A673 (cell line): Measurements from ENCODE around the gene ANO1. TPM values are rescaled to one million over a fixed set of nuclear protein-coding genes. Genes with fewer than 3 reads are reported as not detected.

Source experiments
- BruUV-seq: library from RNA; stranded (reverse); fragments of 400-500 nt; replicated peaks from 2 replicates; lab custom pipeline; 2021; lab: Mats Ljungman, UMichigan
- CTCF ChIA-PET: fragments of 300-600 bp; sonication (Branson Sonifier 250); formaldehyde crosslinking; loops from one replicate; lab custom pipeline; 2022; ENCODE audit warnings: antibody characterized with exemption; lab: Charles Lee
- POLR2A ChIA-PET: fragments of 300-600 bp; sonication (Branson Sonifier 250); formaldehyde crosslinking; loops from one replicate; lab custom pipeline; 2022; ENCODE audit warnings: antibody characterized with exemption; ENCODE audit not compliant: low non-redundant PET; lab: Charles Lee
- DNase-seq: peaks from one replicate; pipeline ENCODE4 v3.0.0-alpha.2; 2015; ENCODE audit warnings: low spot score
- H3K27ac ChIP-seq: fragments of 200-600 bp; sonication (generic); 2 replicates; pipeline ENCODE4 v1.5.1; 2016; ENCODE audit warnings: mixed run types, low read depth, mild to moderate bottlenecking, mixed read lengths, antibody characterized with exemption, low read length; ENCODE audit not compliant: poor library complexity, severe bottlenecking
- H3K27me3 ChIP-seq: fragments of 200-600 bp; sonication (generic); replicated peaks from 2 replicates; pipeline ENCODE4 v1.6.1; 2017; ENCODE audit warnings: mixed run types, low read depth, mild to moderate bottlenecking, mixed read lengths, antibody characterized with exemption, low read length; ENCODE audit not compliant: insufficient read depth, poor library complexity
- H3K36me3 ChIP-seq: fragments of 200-600 bp; sonication (generic); 2 replicates; pipeline ENCODE4 v1.6.1; 2016; ENCODE audit warnings: mixed run types, mild to moderate bottlenecking, mixed read lengths, antibody characterized with exemption, low read length; ENCODE audit not compliant: insufficient read depth, poor library complexity, severe bottlenecking
- H3K4me1 ChIP-seq: fragments of 200-600 bp; sonication (generic); 2 replicates; pipeline ENCODE4 v1.6.1; 2017; ENCODE audit warnings: mixed run types, mild to moderate bottlenecking, mixed read lengths, antibody characterized with exemption, low read length; ENCODE audit not compliant: insufficient read depth, poor library complexity, severe bottlenecking
- H3K4me3 ChIP-seq: fragments of 200-600 bp; sonication (generic); 2 replicates; pipeline ENCODE4 v1.5.1; 2016; ENCODE audit warnings: low read depth, mixed run types, mild to moderate bottlenecking, mixed read lengths, low read length; ENCODE audit not compliant: poor library complexity, severe bottlenecking
- H3K9me3 ChIP-seq: fragments of 200-600 bp; sonication (generic); 2 replicates; pipeline ENCODE4 v1.6.1; 2016; ENCODE audit warnings: mixed run types, low read depth, mild to moderate bottlenecking, mixed read lengths, antibody characterized with exemption, low read length; ENCODE audit not compliant: poor library complexity, severe bottlenecking
- EZH2 ChIP-seq: fragments of 200-600 bp; sonication (generic); IDR thresholded peaks from 2 replicates; pipeline ENCODE4 v1.6.1; 2017; ENCODE audit warnings: borderline replicate concordance, low read depth, mild to moderate bottlenecking, mixed read lengths, antibody characterized with exemption, low read length; ENCODE audit not compliant: poor library complexity, severe bottlenecking
- intact Hi-C: fragments of 100-400 bp; cut with micrococcal nuclease; formaldehyde crosslinking; loops from one replicate; pipeline ENCODE4 v1.10.0; 2022; ENCODE audit not compliant: unreplicated experiment
- total RNA-seq: library from RNA; stranded (reverse); gene quantifications from 2 replicates; pipeline ENCODE4 v1.2.3, GENCODE V29; 2021
- TF ChIP-seq, protein P1 (sequence below): fragments of 300-800, 200-600 bp; sonication (generic); conservative IDR thresholded peaks from 2 replicates; pipeline ENCODE4 v1.5.1; 2017; ENCODE audit warnings: low read depth, mild to moderate bottlenecking, antibody characterized with exemption, low read length, moderate library complexity, mixed read lengths

ANO1 gene
- total RNA-seq, 1 experiment from 2014 or later, result 0.90 TPM

DNA sequence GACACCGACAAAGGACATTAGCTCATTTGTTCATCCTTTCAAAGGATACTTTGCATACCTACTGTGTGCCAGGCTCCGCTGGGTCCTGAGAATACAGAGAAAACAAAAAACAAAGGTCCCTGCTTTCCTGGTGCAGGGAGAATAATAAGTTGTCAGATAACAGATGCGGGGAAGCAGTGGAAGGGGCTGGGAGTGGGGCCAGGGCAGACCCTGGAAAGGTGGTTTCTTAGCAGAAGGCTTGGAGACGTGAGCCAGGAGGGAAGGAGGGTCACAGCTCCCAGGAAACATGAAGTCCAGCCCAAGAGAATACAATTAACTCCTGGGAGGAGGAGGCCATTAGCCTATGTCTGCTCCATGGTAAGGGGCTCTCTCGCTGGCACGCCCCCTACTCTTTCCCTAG is 9.8 kb upstream of the ANO1 start:
- H3K4me3 ChIP-seq, result no peak overlapping the region
- H3K9me3 ChIP-seq, result no peaks in the 10 kb centered on the region
- peaks cover 26% of the 10 kb centered on the region for H3K27me3 ChIP-seq
- ChIA-PET POLR2A (no interaction called here), CTCF (no interaction called here)
- H3K27ac ChIP-seq, result no peak overlapping the region
- H3K36me3 ChIP-seq, result no peaks in the 10 kb centered on the region
- DNase-seq, result no peak
- TF ChIP-seq EZH2, result no peak
- TF ChIP-seq, protein P1, sequence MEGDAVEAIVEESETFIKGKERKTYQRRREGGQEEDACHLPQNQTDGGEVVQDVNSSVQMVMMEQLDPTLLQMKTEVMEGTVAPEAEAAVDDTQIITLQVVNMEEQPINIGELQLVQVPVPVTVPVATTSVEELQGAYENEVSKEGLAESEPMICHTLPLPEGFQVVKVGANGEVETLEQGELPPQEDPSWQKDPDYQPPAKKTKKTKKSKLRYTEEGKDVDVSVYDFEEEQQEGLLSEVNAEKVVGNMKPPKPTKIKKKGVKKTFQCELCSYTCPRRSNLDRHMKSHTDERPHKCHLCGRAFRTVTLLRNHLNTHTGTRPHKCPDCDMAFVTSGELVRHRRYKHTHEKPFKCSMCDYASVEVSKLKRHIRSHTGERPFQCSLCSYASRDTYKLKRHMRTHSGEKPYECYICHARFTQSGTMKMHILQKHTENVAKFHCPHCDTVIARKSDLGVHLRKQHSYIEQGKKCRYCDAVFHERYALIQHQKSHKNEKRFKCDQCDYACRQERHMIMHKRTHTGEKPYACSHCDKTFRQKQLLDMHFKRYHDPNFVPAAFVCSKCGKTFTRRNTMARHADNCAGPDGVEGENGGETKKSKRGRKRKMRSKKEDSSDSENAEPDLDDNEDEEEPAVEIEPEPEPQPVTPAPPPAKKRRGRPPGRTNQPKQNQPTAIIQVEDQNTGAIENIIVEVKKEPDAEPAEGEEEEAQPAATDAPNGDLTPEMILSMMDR, result no peak
- intact Hi-C loops, result no loop called here
- no TSS peak for BruUV-seq
- peaks cover 5% of the 10 kb centered on the region for H3K4me1 ChIP-seq

DNA sequence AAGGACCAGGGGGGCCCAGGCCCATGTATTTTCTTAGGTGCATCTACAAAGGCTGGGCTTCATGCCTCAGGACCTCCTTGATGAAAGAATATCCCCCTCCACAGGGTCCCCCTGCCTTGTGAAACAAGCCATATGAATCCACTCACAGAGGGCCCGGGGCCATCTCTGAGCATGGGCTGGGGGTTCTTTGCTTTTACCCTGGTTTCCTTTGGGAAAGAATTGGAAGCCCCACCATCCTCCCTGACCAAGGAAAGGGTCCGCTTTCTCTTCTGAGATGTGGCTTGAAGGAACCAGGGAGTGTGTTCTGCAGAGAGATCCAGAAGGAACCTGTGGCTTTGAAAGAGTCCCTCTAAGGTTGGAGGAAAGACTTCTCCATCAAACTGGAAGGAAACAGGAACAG is 9.2 kb upstream of the ANO1 start:
- no peak overlapping the region for H3K27ac ChIP-seq
- no peaks in the 10 kb centered on the region for H3K9me3 ChIP-seq
- H3K36me3 ChIP-seq, result no peaks in the 10 kb centered on the region
- ChIA-PET POLR2A (no interaction called here), CTCF (no interaction called here)
- H3K4me3 ChIP-seq, result no peak overlapping the region
- H3K4me1 ChIP-seq, result peaks cover 10% of the 10 kb centered on the region
- H3K27me3 ChIP-seq, result peaks cover 30% of the 10 kb centered on the region
- BruUV-seq, result no TSS peak
- TF ChIP-seq, protein P1, result no peak
- TF ChIP-seq EZH2, result no peak
- intact Hi-C loops, result no loop called here
- no peak for DNase-seq

DNA sequence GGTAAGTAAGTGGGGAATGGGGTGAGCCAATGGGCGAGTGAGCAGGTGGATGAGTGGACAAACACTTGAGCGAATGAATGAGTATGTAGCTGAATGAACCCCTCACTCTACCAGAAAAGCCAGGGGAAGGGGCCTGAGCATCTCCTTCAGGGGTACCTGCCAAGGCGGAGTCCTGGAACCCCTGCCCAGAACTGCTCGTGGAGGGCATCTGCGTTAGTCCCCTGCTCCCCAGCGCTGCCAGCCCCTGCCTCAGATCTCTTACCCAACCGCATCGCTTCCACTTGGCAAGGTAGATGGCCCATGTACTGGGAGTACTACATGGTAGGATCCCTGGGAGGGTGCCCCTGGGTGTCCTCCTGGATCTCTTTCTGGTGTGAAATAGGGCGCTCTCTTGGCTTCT is 7.4 kb upstream of the ANO1 start:
- Histone ChIP-seq H3K4me3 (no peak overlapping the region), H3K36me3 (no peaks in the 10 kb centered on the region), H3K4me1 (peaks cover 10% of the 10 kb centered on the region), H3K27ac (no peak overlapping the region), H3K27me3 (peaks cover 35% of the 10 kb centered on the region), H3K9me3 (no peaks in the 10 kb centered on the region)
- ChIA-PET POLR2A (no interaction called here), CTCF (no interaction called here)
- no TSS peak for BruUV-seq
- TF ChIP-seq EZH2, result no peak
- TF ChIP-seq, protein P1, result no peak
- no peak for DNase-seq
- intact Hi-C loops, result no loop called here
